Gastrocnemius medialis (tissue), 4 donors: Measurements from ENCODE around the gene RPS6KL1. TPM values are rescaled to one million over a fixed set of nuclear protein-coding genes. Genes with fewer than 3 reads are reported as not detected.

Source experiments
- ATAC-seq, 2 donors: fragments of 150-250 bp; one replicate each; pipeline ENCODE4 v1.9.1; 2016
- DNase-seq, 2 donors: peaks; one replicate each; pipeline ENCODE4 v3.0.0-alpha.2; 2019
- H3K27ac ChIP-seq, 4 donors: fragments of 200-600 bp; sonication (generic); 1 replicate in 1 of 4; 2 replicates in 3 of 4; pipeline ENCODE4 v1.5.1; 2016 to 2018; ENCODE audit warnings: mild to moderate bottlenecking in 2 of 4, moderate library complexity in 1 of 4
- H3K27me3 ChIP-seq, 3 donors: fragments of 200-600 bp; sonication (generic) in 2 of 3; 1 replicate in 1 of 3; 2 replicates in 2 of 3; pipeline versions ENCODE4 v1.5.1 to v1.6.0; 2016 to 2019; ENCODE audit warnings: mild to moderate bottlenecking in 1 of 3, moderate library complexity in 1 of 3
- H3K36me3 ChIP-seq, 2 donors: fragments of 200-600 bp; sonication (generic) in 1 of 2; one replicate each; pipeline ENCODE4 v1.5.1; 2017 to 2018
- H3K4me1 ChIP-seq, 2 donors: fragments of 200-600 bp; sonication (generic) in 1 of 2; one replicate each; pipeline ENCODE4 v1.5.1; 2016 to 2017; ENCODE audit warnings: mild to moderate bottlenecking in 2 of 2
- H3K4me3 ChIP-seq, 4 donors: fragments of 200-600 bp; sonication (generic) in 3 of 4; 1 replicate in 1 of 4; 2 replicates in 3 of 4; pipeline ENCODE4 v1.5.1; 2016 to 2019; ENCODE audit warnings: mild to moderate bottlenecking in 2 of 4
- H3K9me3 ChIP-seq, 3 donors: fragments of 200-600 bp; sonication (generic) in 2 of 3; 1 replicate in 1 of 3; 2 replicates in 2 of 3; pipeline ENCODE4 v1.5.1; 2016 to 2019
- POLR2A ChIP-seq, 2 donors: fragments of 450-650 bp; IDR thresholded peaks; one replicate each; pipeline ENCODE4 v1.6.1; 2017; ENCODE audit warnings: antibody characterized with exemption in 2 of 2, mild to moderate bottlenecking in 2 of 2, moderate library complexity in 2 of 2
- in situ Hi-C, 4 donors: fragments of 200-750 bp; cut with MboI; loops; one replicate each; pipeline versions ENCODE4 v1.15.0 to v1.8.0; 2017; ENCODE audit warnings: low sequenced_read_pairs in 4 of 4
- intact Hi-C: fragments of 100-400 bp; cut with DNase I; formaldehyde crosslinking; loops from one replicate; pipeline ENCODE4 v1.15.1; 2023; ENCODE audit warnings: low total_unique reads
- total RNA-seq, 4 donors: library from RNA; depleted of rRNA; stranded (reverse); fragments of >200 nt; gene quantifications; one replicate each; pipeline versions ENCODE4 v1.1.0 to v1.2.3, GENCODE V29; 2016
- TF ChIP-seq, protein P1 (sequence below), 5 experiments: fragments of 450-650 bp in 3 of 5; fragments of 200-600 bp in 2 of 5; sonication (generic) in 2 of 5; IDR thresholded peaks in 4 of 5; conservative IDR thresholded peaks in 1 of 5; 1 replicate in 4 of 5; 2 replicates in 1 of 5; pipeline ENCODE4 v1.5.1; 2016 to 2019; ENCODE audit warnings: antibody characterized with exemption in 5 of 5, mild to moderate bottlenecking in 3 of 5, moderate library complexity in 3 of 5

The RPS6KL1 gene
- total RNA-seq, 4 donors from 2014 or later: 11.7 to 34.4 (median 18.7) TPM

DNA sequence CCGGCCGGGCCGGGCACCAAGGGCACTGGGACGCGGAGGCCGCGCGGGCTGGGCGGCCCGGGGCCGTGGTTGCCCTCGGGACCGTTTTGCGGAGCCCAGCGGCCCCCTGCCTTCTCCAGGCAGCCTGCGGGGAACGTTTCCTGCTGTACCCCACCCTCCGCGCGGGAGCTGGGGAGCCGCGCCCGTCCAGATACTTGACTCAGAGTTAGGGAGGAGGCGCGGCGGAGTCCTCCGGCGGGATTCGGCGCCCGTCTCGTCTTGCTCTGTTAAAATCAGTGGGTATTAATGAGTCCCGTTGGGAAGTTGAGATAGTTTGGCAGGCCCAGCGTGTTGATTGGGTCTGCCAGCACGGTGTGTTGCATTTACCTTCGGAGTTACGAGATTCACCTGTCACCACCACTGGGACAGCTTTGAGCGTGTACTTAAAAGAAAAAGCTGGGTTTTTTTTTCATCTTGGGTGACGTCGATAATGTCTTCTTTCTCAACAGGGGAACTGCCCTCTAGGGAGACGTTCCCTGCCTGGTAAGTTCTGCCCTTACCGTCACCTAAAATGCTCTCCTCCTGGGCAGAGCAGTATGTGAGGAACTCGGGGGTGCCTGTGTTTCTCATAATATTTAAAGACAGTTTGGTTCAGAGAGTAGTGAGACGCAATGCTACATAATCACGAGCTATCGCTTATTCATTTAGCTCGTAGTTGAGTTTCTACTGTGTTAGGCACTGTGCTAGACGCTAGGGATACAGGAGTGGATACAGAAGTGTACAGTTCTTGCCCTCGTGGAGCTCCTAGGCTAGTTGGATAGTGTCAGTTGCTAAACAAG is 40.7 kb downstream of the RPS6KL1 start:
- TF ChIP-seq, protein P1, sequence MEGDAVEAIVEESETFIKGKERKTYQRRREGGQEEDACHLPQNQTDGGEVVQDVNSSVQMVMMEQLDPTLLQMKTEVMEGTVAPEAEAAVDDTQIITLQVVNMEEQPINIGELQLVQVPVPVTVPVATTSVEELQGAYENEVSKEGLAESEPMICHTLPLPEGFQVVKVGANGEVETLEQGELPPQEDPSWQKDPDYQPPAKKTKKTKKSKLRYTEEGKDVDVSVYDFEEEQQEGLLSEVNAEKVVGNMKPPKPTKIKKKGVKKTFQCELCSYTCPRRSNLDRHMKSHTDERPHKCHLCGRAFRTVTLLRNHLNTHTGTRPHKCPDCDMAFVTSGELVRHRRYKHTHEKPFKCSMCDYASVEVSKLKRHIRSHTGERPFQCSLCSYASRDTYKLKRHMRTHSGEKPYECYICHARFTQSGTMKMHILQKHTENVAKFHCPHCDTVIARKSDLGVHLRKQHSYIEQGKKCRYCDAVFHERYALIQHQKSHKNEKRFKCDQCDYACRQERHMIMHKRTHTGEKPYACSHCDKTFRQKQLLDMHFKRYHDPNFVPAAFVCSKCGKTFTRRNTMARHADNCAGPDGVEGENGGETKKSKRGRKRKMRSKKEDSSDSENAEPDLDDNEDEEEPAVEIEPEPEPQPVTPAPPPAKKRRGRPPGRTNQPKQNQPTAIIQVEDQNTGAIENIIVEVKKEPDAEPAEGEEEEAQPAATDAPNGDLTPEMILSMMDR (IDR thresholded peaks at IDR 0.05 in 4 of 5, conservative IDR thresholded peaks at IDR 0.05 in 1 of 5): no peak
- peak in 1 of 2 donors; percentile 44 for TF ChIP-seq POLR2A (IDR thresholded peaks at IDR 0.05)
- in situ Hi-C loops: no loop called here
- DNase-seq (peak in 1 of 2 donors; percentile 33), ATAC-seq (peak; percentile 41 to 55)
- intact Hi-C loops: loop anchor here (2.0 to 10.0 kb wide), 2 partner anchors 22 to 1102 kb away; partner anchors contain the start of genes IFT43 and TGFB3
- H3K4me3 ChIP-seq: peak overlapping the region; percentile 79 to 94 (median 82)
- no peaks in the 10 kb centered on the region for H3K9me3 ChIP-seq
- H3K36me3 ChIP-seq: peaks cover 0 to 7% of the 10 kb centered on the region in 2 donors
- H3K27ac ChIP-seq: peak overlapping the region; percentile 94 to 99 (median 95)
- H3K4me1 ChIP-seq: peaks cover 47 to 51% of the 10 kb centered on the region in 2 donors
- H3K27me3 ChIP-seq: no peaks in the 10 kb centered on the region

DNA sequence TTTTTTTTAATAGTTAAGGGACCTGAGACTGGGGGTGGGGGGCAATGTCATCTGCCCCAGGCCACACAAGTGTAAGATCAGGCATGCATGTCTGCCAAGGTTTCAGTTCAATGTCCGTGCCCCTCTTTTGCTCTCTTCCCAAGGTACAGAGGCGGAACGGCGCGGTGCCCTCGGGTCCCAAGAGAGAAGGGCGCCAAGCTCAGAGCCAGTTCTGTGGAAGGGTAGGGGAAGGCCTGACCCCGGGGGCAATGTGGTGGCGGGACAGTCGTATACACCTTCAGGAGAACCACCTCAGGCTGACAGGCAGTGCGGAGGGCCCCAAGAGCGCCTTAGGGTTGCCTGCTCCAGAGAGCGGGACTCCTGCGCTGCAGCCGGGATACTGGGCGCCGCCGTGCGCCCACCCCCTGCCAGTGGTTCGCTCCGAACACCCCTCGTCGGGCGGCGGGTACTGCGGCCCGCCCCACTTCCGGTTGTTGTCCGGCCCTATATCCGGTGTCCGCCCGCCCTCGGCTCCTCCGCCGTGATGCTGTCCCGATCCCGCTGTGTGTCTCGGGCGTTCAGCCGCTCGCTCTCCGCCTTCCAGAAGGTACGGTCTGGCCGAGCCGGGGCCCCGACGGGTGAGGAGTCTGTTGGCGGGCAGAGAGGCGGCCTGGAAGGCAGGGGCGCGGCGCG is 41.5 kb downstream of the RPS6KL1 start, which contains the start of gene DLST:
TSS of gene DLST (plus strand) at position 486 of the 672 bp plus-strand sequence. CDS start at position 524, 38 bp downstream.
- Histone ChIP-seq H3K4me3 (peak within 1 kb of the TSS; percentile 79 to 94 (median 82)), H3K9me3 (no peaks in the 10 kb centered on the region), H3K36me3 (peaks cover 0 to 7% of the 10 kb centered on the region in 2 donors), H3K4me1 (peaks cover 40 to 44% of the 10 kb centered on the region in 2 donors), H3K27ac (peak within 1 kb of the TSS; percentile 94 to 99 (median 95)), H3K27me3 (no peaks in the 10 kb centered on the region)
- ATAC-seq (peak; percentile 90 to 91), DNase-seq (peak; percentile 68 to 77)
- intact Hi-C loops (loop anchor here (2.0 to 10.0 kb wide), 2 partner anchors 21 to 1103 kb away; partner anchors contain the start of genes IFT43 and TGFB3), in situ Hi-C loops (no loop called here)
- TF ChIP-seq POLR2A (IDR thresholded peaks at IDR 0.05): peak; percentile 83 to 87
- TF ChIP-seq, protein P1 (IDR thresholded peaks at IDR 0.05 in 4 of 5, conservative IDR thresholded peaks at IDR 0.05 in 1 of 5): peak in 1 of 5 experiments; percentile 7

DNA sequence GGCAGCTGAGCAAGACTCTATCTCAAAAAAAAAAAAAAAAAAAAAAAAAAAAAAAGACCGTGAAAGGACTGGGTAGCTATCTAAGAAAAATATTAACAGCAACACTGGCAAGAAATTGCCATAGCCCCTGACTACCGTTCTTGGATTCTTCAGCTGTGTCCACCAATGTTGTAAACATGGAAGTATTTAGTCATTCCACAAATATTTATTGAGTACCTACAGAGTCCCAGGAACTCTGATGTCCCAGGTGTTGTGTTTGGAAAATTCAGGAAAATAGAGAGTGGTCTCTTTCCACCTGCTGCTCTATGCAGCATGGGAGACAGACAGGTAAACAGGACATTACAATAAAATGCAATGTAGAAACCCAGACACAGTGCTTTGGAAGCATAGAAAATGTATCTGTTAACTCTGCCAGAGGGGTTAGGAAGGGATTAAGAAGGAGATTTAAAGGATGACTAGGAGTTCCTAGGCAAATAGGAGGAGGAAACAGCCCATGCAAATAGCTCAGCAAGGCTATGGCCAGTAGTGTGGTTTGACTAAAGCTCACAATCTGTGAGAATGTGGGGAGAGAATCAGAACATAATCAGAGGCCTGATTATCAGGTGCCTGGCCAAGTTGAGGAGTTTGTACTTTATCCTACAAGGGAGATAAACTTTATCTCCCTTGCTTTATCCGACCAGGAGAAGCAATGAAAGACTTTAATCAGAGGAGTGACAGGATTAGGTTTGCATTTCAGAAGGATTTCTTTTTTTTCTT is 43.5 kb downstream of the RPS6KL1 start:
- no peak for TF ChIP-seq POLR2A (IDR thresholded peaks at IDR 0.05)
- TF ChIP-seq, protein P1 (IDR thresholded peaks at IDR 0.05 in 4 of 5, conservative IDR thresholded peaks at IDR 0.05 in 1 of 5): no peak
- no peak overlapping the region for H3K27ac ChIP-seq
- intact Hi-C loops (loop anchor here (10.0 kb wide), 1 partner anchor 1105 kb away; the partner anchor contains the start of genes IFT43 and TGFB3), in situ Hi-C loops (no loop called here)
- H3K9me3 ChIP-seq: no peaks in the 10 kb centered on the region
- H3K4me3 ChIP-seq: no peak overlapping the region
- H3K4me1 ChIP-seq: peaks cover 22 to 26% of the 10 kb centered on the region in 2 donors
- DNase-seq (no peak), ATAC-seq (no peak)
- no peaks in the 10 kb centered on the region for H3K27me3 ChIP-seq
- H3K36me3 ChIP-seq: peaks cover 0 to 7% of the 10 kb centered on the region in 2 donors
